HepG2 (cell line): ENCODE data around the gene MLLT10. TPM values are rescaled to one million over a fixed set of nuclear protein-coding genes. Genes with fewer than 3 reads are reported as not detected.

Experiments used
- ATAC-seq: fragments of 200-7000 bp; cut with Tn5 transposase; 3 replicates; pipeline ENCODE4 v1.9.1; 2020; ENCODE audit warnings: mild to moderate bottlenecking, moderate library complexity
- BruUV-seq: library from RNA; stranded (reverse); fragments of 400-500 nt; replicated peaks from 2 replicates; lab custom pipeline; 2021; lab: Mats Ljungman, UMichigan
- CTCF ChIA-PET: fragments of 300-600 bp; formaldehyde crosslinking; extraction: SDS; loops from one replicate; lab custom pipeline; 2021; ENCODE audit warnings: low total read pairs, inconsistent platforms, low intra/inter-chr PET ratio; lab: Yijun Ruan, JAX
- POLR2A ChIA-PET: fragments of 350-600 bp; sonication (Branson Sonifier 250); formaldehyde crosslinking; loops from one replicate; lab custom pipeline; 2020; ENCODE audit warnings: antibody characterized with exemption, inconsistent platforms; lab: Yijun Ruan, JAX
- DNase-seq: peaks from one replicate; pipeline ENCODE4 v3.0.0-alpha.2; 2015; ENCODE audit warnings: low spot score
- FAIRE-seq: peaks from 3 replicates; lab custom pipeline; 2011; peaks lifted over from hg19 to GRCh38; lab: Jason Lieb, UNC
- H2AFZ ChIP-seq: one replicate; pipeline ENCODE4 v1.6.1; 2011; ENCODE audit warnings: low read length, inconsistent platforms
- H3K27ac ChIP-seq: fragments of 300-600 bp; 3 replicates; pipeline ENCODE4 v1.8.0; 2011; ENCODE audit warnings: mixed run types, mild to moderate bottlenecking, mixed read lengths, low read length, inconsistent platforms; ENCODE audit not compliant: insufficient read depth; ENCODE audit errors: extremely low read length
- H3K27me3 ChIP-seq, 2 experiments: fragments of 200-600 bp in 1 of 2; 2 replicates in 1 of 2; 3 replicates in 1 of 2; pipeline versions ENCODE4 v1.6.0 to v1.8.0; 2011; ENCODE audit warnings: low read length in 2 of 2, mild to moderate bottlenecking in 2 of 2, moderate library complexity in 2 of 2, inconsistent platforms in 1 of 2; ENCODE audit not compliant: insufficient read depth in 2 of 2, control insufficient read depth in 1 of 2
- H3K36me3 ChIP-seq, 2 experiments: fragments of 200-600 bp in 1 of 2; replicated peaks in 1 of 2; 2 replicates in 1 of 2; 3 replicates in 1 of 2; pipeline versions ENCODE4 v1.5.1 to v1.8.0; 2011; ENCODE audit warnings: low read length in 2 of 2, inconsistent platforms in 1 of 2; ENCODE audit not compliant: insufficient read depth in 2 of 2, control insufficient read depth in 1 of 2
- H3K4me1 ChIP-seq: 2 replicates; pipeline ENCODE4 v1.5.1; 2012; ENCODE audit warnings: low read length, inconsistent platforms; ENCODE audit not compliant: insufficient read depth
- H3K4me2 ChIP-seq: 2 replicates; pipeline ENCODE4 v1.6.0; 2011; ENCODE audit warnings: low read depth, low read length, inconsistent platforms
- H3K4me3 ChIP-seq, 3 experiments: fragments of 200-600 bp in 1 of 3; sonication (generic), shearing (Covaris generic) in 1 of 3; replicated peaks in 1 of 3; 2 replicates each; pipeline ENCODE4 v1.5.1; 2011 to 2016; ENCODE audit warnings: low read length in 3 of 3, inconsistent platforms in 2 of 3, low read depth in 2 of 3, mild to moderate bottlenecking in 2 of 3, control low read depth in 1 of 3, mixed read lengths in 1 of 3; ENCODE audit not compliant: insufficient read depth in 1 of 3
- H3K79me2 ChIP-seq: one replicate; pipeline ENCODE4 v1.6.1; 2011; ENCODE audit warnings: low read length, inconsistent platforms; ENCODE audit not compliant: insufficient read depth
- H3K9ac ChIP-seq: 2 replicates; pipeline ENCODE4 v1.6.0; 2011; ENCODE audit warnings: mild to moderate bottlenecking, low read depth, low read length, inconsistent platforms; ENCODE audit not compliant: insufficient read depth
- H3K9me3 ChIP-seq: 2 replicates; pipeline ENCODE4 v1.5.1; 2012; ENCODE audit warnings: mild to moderate bottlenecking, low read length
- H4K20me1 ChIP-seq: 2 replicates; pipeline ENCODE4 v1.6.0; 2011; ENCODE audit warnings: inconsistent platforms, mild to moderate bottlenecking, low read length, moderate library complexity; ENCODE audit not compliant: insufficient read depth
- ARID4A ChIP-seq: sonication (generic); formaldehyde crosslinking; IDR thresholded peaks from 2 replicates; pipeline ENCODE4 v1.5.0; 2020; ENCODE audit warnings: mild to moderate bottlenecking, missing genetic modification reagents, borderline replicate concordance
- MBNL3 ChIP-seq: fragments of 250-450 bp; sonication (Bioruptor Pico); conservative IDR thresholded peaks from 2 replicates; pipeline ENCODE4 v1.8.0; 2022; ENCODE audit warnings: mild to moderate bottlenecking, inconsistent platforms
- NCOA5 ChIP-seq: sonication (generic); formaldehyde crosslinking; IDR thresholded peaks from 2 replicates; pipeline ENCODE4 v1.4.0; 2020; ENCODE audit warnings: missing genetic modification reagents
- PBX3 ChIP-seq: sonication (generic); formaldehyde crosslinking; IDR thresholded peaks from 2 replicates; pipeline ENCODE4 v1.8.1; 2023; ENCODE audit warnings: missing genetic modification reagents, inconsistent platforms, borderline replicate concordance
- SNAI1 ChIP-seq: sonication (generic); formaldehyde crosslinking; IDR thresholded peaks from 2 replicates; pipeline ENCODE4 v1.5.0; 2020; ENCODE audit warnings: mild to moderate bottlenecking, missing genetic modification reagents, borderline replicate concordance
- ZBTB2 ChIP-seq: sonication (generic); formaldehyde crosslinking; IDR thresholded peaks from 2 replicates; pipeline ENCODE4 v1.8.0; 2022; ENCODE audit warnings: low read depth, missing genetic modification reagents
- ZNF547 ChIP-seq: sonication (generic); formaldehyde crosslinking; IDR thresholded peaks from 2 replicates; pipeline ENCODE4 v1.5.1; 2020; ENCODE audit warnings: mild to moderate bottlenecking, missing genetic modification reagents
- in situ Hi-C: cut with HindIII; loops from 2 replicates; pipeline ENCODE4 v1.10.0; 2017; ENCODE audit warnings: low pct_unique_long_range_greater_than_20kb; ENCODE audit not compliant: extremely low pct_ligation_motif_present
- intact Hi-C: fragments of 100-400 bp; cut with micrococcal nuclease; formaldehyde crosslinking; loops from one replicate; pipeline ENCODE4 v1.10.0; 2022; ENCODE audit not compliant: unreplicated experiment
- polyA plus RNA-seq, 8 experiments: library from polyadenylated mRNA; depleted of rRNA in 3 of 8; stranded (reverse) in 7 of 8; unstranded in 1 of 8; fragments of >200 nt; fragmentation: Illumina TruSeq in 4 of 8; extraction: Trizol in 4 of 8; gene quantifications; 2 replicates each; pipeline versions ENCODE4 v1.2.1 to v1.2.3, GENCODE V29; 2011 to 2016; ENCODE audit warnings: low read depth in 4 of 8, missing spikeins in 1 of 8, mixed read lengths in 1 of 8; ENCODE audit not compliant: insufficient read depth in 1 of 8
- total RNA-seq, 5 experiments: library from RNA; depleted of rRNA; stranded (reverse); fragments of >200 nt; fragmentation: Illumina TruSeq; extraction: Trizol; gene quantifications; 2 replicates each; pipeline ENCODE4 v1.2.3, GENCODE V29; 2016; ENCODE audit warnings: low read depth in 1 of 5

The MLLT10 gene
- total and polyA plus RNA-seq, 2 of the 13 experiments (the other 11 are each of a cell fraction or from before 2014, with no cell fraction given), result 51.3 to 84.1 TPM

GRCh38 chr10:21603721-21604120 lies 69.7 kb downstream of the MLLT10 start:
- intact Hi-C loops (no loop called here), in situ Hi-C loops (no loop called here)
- no peak overlapping the region for H3K4me3 ChIP-seq
- peaks cover 19% of the 10 kb centered on the region for H3K4me1 ChIP-seq
- peaks cover 12 to 36% of the 10 kb centered on the region in 2 experiments for H3K36me3 ChIP-seq
- CTCF ChIA-PET, result no interaction called here
- POLR2A ChIA-PET, result no interaction called here
- no peak for TF ChIP-seq NCOA5 (CRISPR knock-in tag)
- no peak for TF ChIP-seq PBX3 (CRISPR knock-in tag)
- no peak for TF ChIP-seq SNAI1 (CRISPR knock-in tag)
- TF ChIP-seq MBNL3, result no peak
- no peak for TF ChIP-seq ZNF547 (CRISPR knock-in tag)
- no peak for TF ChIP-seq ARID4A (CRISPR knock-in tag)
- TF ChIP-seq ZBTB2 (CRISPR knock-in tag), result no peak
- H3K9ac ChIP-seq, result no peak overlapping the region
- DNase-seq, result no peak
- no peak for FAIRE-seq
- no peaks in the 10 kb centered on the region for H3K9me3 ChIP-seq
- no TSS peak for BruUV-seq
- no peak overlapping the region for H3K4me2 ChIP-seq
- no peak overlapping the region for H3K27ac ChIP-seq
- peaks cover 45% of the 10 kb centered on the region for H3K79me2 ChIP-seq
- ATAC-seq, result no peak
- no peak overlapping the region for H2AFZ ChIP-seq
- H3K27me3 ChIP-seq, result no peaks in the 10 kb centered on the region
- peaks cover 9% of the 10 kb centered on the region; the same call in 1 of the 2 replicates for H4K20me1 ChIP-seq
